GM18868 (cell line): ENCODE data around the gene ATOH8.

Experiments
- ATAC-seq: cut with Tn5 transposase; IDR thresholded peaks from one replicate; pipeline ENCODE4 v1.9.1; 2021; ENCODE audit warnings: mild to moderate bottlenecking, moderate library complexity; ENCODE audit not compliant: unreplicated experiment

The ATOH8 gene

GRCh38 chr2:85769236-85769982 is 15.6 kb downstream of the ATOH8 start:
- ATAC-seq: peak; percentile 53

GRCh38 chr2:85769983-85770362 is 16.2 kb downstream of the ATOH8 start:
- ATAC-seq: no peak

GRCh38 chr2:85770369-85770768 is 16.6 kb downstream of the ATOH8 start:
- ATAC-seq: no peak

GRCh38 chr2:85770786-85771409 is 17.1 kb downstream of the ATOH8 start:
- ATAC-seq: no peak

GRCh38 chr2:85771486-85771885 is 17.7 kb downstream of the ATOH8 start:
- ATAC-seq: no peak

GRCh38 chr2:85772019-85772745 is 18.4 kb downstream of the ATOH8 start:
- ATAC-seq: no peak

GRCh38 chr2:85772841-85773491 is 19.2 kb downstream of the ATOH8 start:
- no peak for ATAC-seq

GRCh38 chr2:85773692-85774091 is 19.9 kb downstream of the ATOH8 start:
- ATAC-seq: no peak

- no peak for ATAC-seq
These were observed 20.6 kb downstream of the ATOH8 start for GRCh38 chr2:85774126-85774978.

GRCh38 chr2:85775406-85776381 is 21.9 kb downstream of the ATOH8 start:
- ATAC-seq: no peak

- ATAC-seq: no peak
These were observed 22.9 kb downstream of the ATOH8 start for GRCh38 chr2:85776672-85777071.

GRCh38 chr2:85777441-85777861 is 23.7 kb downstream of the ATOH8 start:
- ATAC-seq: no peak

- no peak for ATAC-seq
These were observed 25.0 kb downstream of the ATOH8 start for GRCh38 chr2:85778646-85779379.

- no peak for ATAC-seq
These were observed 26.0 kb downstream of the ATOH8 start for GRCh38 chr2:85779641-85780315.

GRCh38 chr2:85780316-85781012 is 26.7 kb downstream of the ATOH8 start:
- ATAC-seq: no peak

- ATAC-seq: no peak
These were observed 27.2 kb downstream of the ATOH8 start for GRCh38 chr2:85781013-85781332.

- ATAC-seq: no peak
These were observed 30.0 kb downstream of the ATOH8 start for GRCh38 chr2:85783796-85784195.
